H1 (cell line): Measurements from ENCODE around the gene SPTSSB. TPM values are rescaled to one million over a fixed set of nuclear protein-coding genes. Genes with fewer than 3 reads are reported as not detected.

Experiments used
- CTCF ChIA-PET: fragments of 300-600 bp; sonication (Branson Sonifier 250); formaldehyde crosslinking; loops from one replicate; lab custom pipeline; 2021; ENCODE audit not compliant: partially characterized antibody; lab: Charles Lee
- POLR2A ChIA-PET: fragments of 300-600 bp; sonication (Branson Sonifier 250); formaldehyde crosslinking; loops from one replicate; lab custom pipeline; 2021; ENCODE audit warnings: inconsistent platforms; ENCODE audit not compliant: partially characterized antibody; lab: Charles Lee
- DNase-seq, 2 experiments: peaks; one replicate each; pipeline versions ENCODE4 v3.0.0 to v3.0.0-alpha.2; 2010 to 2022; ENCODE audit warnings: low spot score in 2 of 2, low read depth in 1 of 2, mixed read lengths in 1 of 2
- FAIRE-seq: peaks from 2 replicates; lab custom pipeline; 2011; peaks lifted over from hg19 to GRCh38; lab: Jason Lieb, UNC
- H2AFZ ChIP-seq: 2 replicates; pipeline ENCODE4 v1.8.1; 2012; ENCODE audit warnings: low read length, inconsistent platforms
- H2AK5ac ChIP-seq: 2 replicates; pipeline ENCODE4 v1.6.1; 2013; ENCODE audit warnings: low read depth, low read length
- H2BK120ac ChIP-seq: replicated peaks from 2 replicates; pipeline ENCODE3; 2013; ENCODE audit warnings: low read depth, low read length, inconsistent platforms
- H2BK12ac ChIP-seq: 2 replicates; pipeline ENCODE4 v1.6.1; 2013; ENCODE audit warnings: low read depth, low read length
- H2BK15ac ChIP-seq: 2 replicates; pipeline ENCODE4 v1.6.1; 2013; ENCODE audit warnings: low read length
- H2BK20ac ChIP-seq: 2 replicates; pipeline ENCODE4 v1.6.1; 2013; ENCODE audit warnings: low read length
- H2BK5ac ChIP-seq: 2 replicates; pipeline ENCODE4 v1.6.1; 2013; ENCODE audit warnings: low read depth, low read length
- H3K14ac ChIP-seq: 2 replicates; pipeline ENCODE4 v1.6.1; 2013; ENCODE audit warnings: inconsistent platforms; ENCODE audit not compliant: insufficient read length
- H3K18ac ChIP-seq: 2 replicates; pipeline ENCODE4 v1.6.1; 2013; ENCODE audit warnings: low read length; ENCODE audit errors: extremely low read depth
- H3K23ac ChIP-seq: 2 replicates; pipeline ENCODE4 v1.6.1; 2013; ENCODE audit warnings: inconsistent platforms; ENCODE audit not compliant: insufficient read length
- H3K23me2 ChIP-seq: 2 replicates; pipeline ENCODE4 v1.6.1; 2013; ENCODE audit warnings: low read depth, low read length
- H3K27ac ChIP-seq: 2 replicates; pipeline ENCODE4 v1.6.1; 2011; ENCODE audit warnings: low read depth, low read length, inconsistent platforms
- H3K27me3 ChIP-seq, 4 experiments: replicated peaks in 1 of 4; 1 replicate in 1 of 4; 2 replicates in 3 of 4; pipeline versions ENCODE4 v1.6.1 to v1.8.1; 2011 to 2013; ENCODE audit warnings: low read length in 3 of 4, mild to moderate bottlenecking in 3 of 4, inconsistent platforms in 2 of 4, mixed read lengths in 2 of 4, moderate library complexity in 1 of 4; ENCODE audit not compliant: control insufficient read depth in 3 of 4, insufficient read depth in 3 of 4; ENCODE audit errors: extremely low read depth in 1 of 4
- H3K36me3 ChIP-seq, 4 experiments: 2 replicates each; pipeline versions ENCODE4 v1.6.1 to v1.8.1; 2011 to 2013; ENCODE audit warnings: mild to moderate bottlenecking in 4 of 4, low read length in 3 of 4, moderate library complexity in 2 of 4, control low read depth in 1 of 4, inconsistent platforms in 1 of 4; ENCODE audit not compliant: insufficient read depth in 4 of 4, control insufficient read depth in 2 of 4
- H3K4ac ChIP-seq: replicated peaks from 2 replicates; pipeline ENCODE3; 2013; ENCODE audit warnings: low read length, low read depth, mixed read lengths, inconsistent platforms; ENCODE audit not compliant: insufficient read length
- H3K4me1 ChIP-seq, 4 experiments: replicated peaks in 1 of 4; 1 replicate in 1 of 4; 2 replicates in 3 of 4; pipeline versions ENCODE4 v1.6.1 to v1.8.1; 2011 to 2013; ENCODE audit warnings: low read length in 3 of 4, inconsistent platforms in 2 of 4, mixed read lengths in 1 of 4; ENCODE audit not compliant: insufficient read depth in 4 of 4, control insufficient read depth in 3 of 4
- H3K4me2 ChIP-seq, 2 experiments: 2 replicates each; pipeline versions ENCODE4 v1.6.1 to v1.8.1; 2011 to 2013; ENCODE audit warnings: low read depth in 2 of 2, low read length in 2 of 2, control low read depth in 1 of 2, inconsistent platforms in 1 of 2, mild to moderate bottlenecking in 1 of 2; ENCODE audit not compliant: insufficient read depth in 1 of 2
- H3K4me3 ChIP-seq, 4 experiments: fragments of 200-600, 300-600 bp in 1 of 4; sonication (generic), shearing (Covaris generic), sonication (Bioruptor Twin) in 1 of 4; 2 replicates each; pipeline versions ENCODE4 v1.5.1 to v1.8.1; 2011 to 2016; ENCODE audit warnings: low read length in 4 of 4, low read depth in 3 of 4, control low read depth in 2 of 4, inconsistent platforms in 2 of 4, mild to moderate bottlenecking in 2 of 4, mixed read lengths in 1 of 4, moderate library complexity in 1 of 4; ENCODE audit not compliant: insufficient read depth in 2 of 4; ENCODE audit errors: extremely low read depth in 1 of 4
- H3K56ac ChIP-seq: replicated peaks from 2 replicates; pipeline ENCODE3; 2013; ENCODE audit warnings: low read depth, mild to moderate bottlenecking, mixed read lengths, low read length, inconsistent platforms; ENCODE audit not compliant: insufficient read length
- H3K79me1 ChIP-seq: 2 replicates; pipeline ENCODE4 v1.6.1; 2013; ENCODE audit warnings: low read depth, low read length, control low read depth
- H3K79me2 ChIP-seq, 2 experiments: 2 replicates each; pipeline versions ENCODE4 v1.6.1 to v1.8.1; 2012 to 2013; ENCODE audit warnings: low read length in 2 of 2, mild to moderate bottlenecking in 2 of 2, inconsistent platforms in 1 of 2; ENCODE audit not compliant: insufficient read depth in 2 of 2, control insufficient read depth in 1 of 2
- H3K9ac ChIP-seq, 4 experiments: replicated peaks in 1 of 4; 1 replicate in 1 of 4; 2 replicates in 3 of 4; pipeline versions ENCODE4 v1.6.1 to v1.8.1; 2011 to 2013; ENCODE audit warnings: low read depth in 3 of 4, low read length in 3 of 4, control low read depth in 2 of 4, mild to moderate bottlenecking in 2 of 4, moderate library complexity in 2 of 4, inconsistent platforms in 1 of 4; ENCODE audit errors: extremely low read depth in 1 of 4
- H3K9me3 ChIP-seq, 2 experiments: 2 replicates each; pipeline versions ENCODE4 v1.6.1 to v1.8.1; 2012 to 2013; ENCODE audit warnings: mild to moderate bottlenecking in 2 of 2, moderate library complexity in 2 of 2, control low read depth in 1 of 2, inconsistent platforms in 1 of 2, low read depth in 1 of 2, low read length in 1 of 2, mixed read lengths in 1 of 2; ENCODE audit not compliant: insufficient read depth in 2 of 2
- H4K20me1 ChIP-seq, 2 experiments: replicated peaks in 1 of 2; 2 replicates each; pipeline versions ENCODE3 to v1.8.1; 2011 to 2013; ENCODE audit warnings: inconsistent platforms in 2 of 2, low read length in 2 of 2, mild to moderate bottlenecking in 1 of 2; ENCODE audit not compliant: insufficient read depth in 2 of 2, control insufficient read depth in 1 of 2
- H4K5ac ChIP-seq: 2 replicates; pipeline ENCODE4 v1.6.1; 2013; ENCODE audit warnings: low read length, low read depth, mixed read lengths, inconsistent platforms; ENCODE audit not compliant: insufficient read length
- H4K8ac ChIP-seq: 2 replicates; pipeline ENCODE4 v1.8.0; 2013; ENCODE audit warnings: mild to moderate bottlenecking, moderate library complexity, low read length, inconsistent platforms; ENCODE audit not compliant: insufficient read depth; ENCODE audit errors: extremely low read depth
- H4K91ac ChIP-seq: replicated peaks from 2 replicates; pipeline ENCODE3; 2013; ENCODE audit warnings: low read length, mixed read lengths, inconsistent platforms; ENCODE audit not compliant: insufficient read length
- GABPA ChIP-seq: IDR thresholded peaks from 2 replicates; pipeline ENCODE4 v1.6.1; 2011; ENCODE audit warnings: mild to moderate bottlenecking, low read length, moderate library complexity, borderline replicate concordance; ENCODE audit not compliant: insufficient read depth
- RFX5 ChIP-seq: IDR thresholded peaks from 2 replicates; pipeline ENCODE4 v1.6.1; 2011; ENCODE audit warnings: low read depth, low read length, improper control_type of control experiment, borderline replicate concordance
- SIN3A ChIP-seq, 2 experiments: IDR thresholded peaks in 1 of 2; conservative IDR thresholded peaks in 1 of 2; 2 replicates each; pipeline ENCODE4 v1.6.1; 2011 to 2012; ENCODE audit warnings: low read length in 2 of 2, improper control_type of control experiment in 1 of 2, low read depth in 1 of 2, mild to moderate bottlenecking in 1 of 2
- SP1 ChIP-seq: IDR thresholded peaks from 2 replicates; pipeline ENCODE4 v1.6.1; 2011; ENCODE audit warnings: low read depth, low read length
- TAF1 ChIP-seq: IDR thresholded peaks from 2 replicates; pipeline ENCODE4 v1.6.1; 2011; ENCODE audit warnings: mild to moderate bottlenecking, low read depth, low read length
- TEAD4 ChIP-seq: IDR thresholded peaks from 2 replicates; pipeline ENCODE4 v1.6.1; 2012; ENCODE audit warnings: low read depth, low read length, inconsistent platforms, mixed read lengths
- WGBS, 2 experiments: shearing (Covaris generic) in 1 of 2; methylation state at CpG; one replicate each; pipeline versions ENCODE4 v1.1.6 to v1.1.7; 2013 to 2015; ENCODE audit warnings: low lambda C conversion rate in 2 of 2, mixed read lengths in 2 of 2, inconsistent platforms in 1 of 2, low coverage in 1 of 2, missing lambda C conversion rate in 1 of 2; ENCODE audit not compliant: insufficient replicate concordance in 2 of 2, insufficient coverage in 1 of 2, insufficient read length in 1 of 2; ENCODE audit errors: extremely low coverage in 1 of 2, missing lambda C conversion rate in 1 of 2; 5-methylcytosine and 5-hydroxymethylcytosine counted together
- polyA plus RNA-seq, 7 experiments: library from polyadenylated mRNA; depleted of rRNA in 3 of 7; stranded (reverse) in 5 of 7; unstranded in 2 of 7; fragments of >200 nt in 5 of 7; fragments of 200-250 nt in 2 of 7; gene quantifications; 1 replicate in 5 of 7; 2 replicates in 1 of 7; 4 replicates in 1 of 7; pipeline versions ENCODE4 v1.2.1 to v1.2.3, GENCODE V29; 2011 to 2013; ENCODE audit warnings: missing spikeins in 2 of 7, mixed read lengths in 2 of 7
- total RNA-seq: library from RNA; stranded (reverse); fragmentation: NEBNext Ultra II Directional; extraction: Animal tissue kit (Norgen Biotek cat#: 25700); gene quantifications from 2 replicates; pipeline ENCODE4 v1.2.1, GENCODE V29; 2021

The SPTSSB gene
- total and polyA plus RNA-seq, 2 of the 8 experiments (the other 6 are each of a cell fraction or from before 2014, with no cell fraction given) = 33.4 to 52.5 TPM

DNA sequence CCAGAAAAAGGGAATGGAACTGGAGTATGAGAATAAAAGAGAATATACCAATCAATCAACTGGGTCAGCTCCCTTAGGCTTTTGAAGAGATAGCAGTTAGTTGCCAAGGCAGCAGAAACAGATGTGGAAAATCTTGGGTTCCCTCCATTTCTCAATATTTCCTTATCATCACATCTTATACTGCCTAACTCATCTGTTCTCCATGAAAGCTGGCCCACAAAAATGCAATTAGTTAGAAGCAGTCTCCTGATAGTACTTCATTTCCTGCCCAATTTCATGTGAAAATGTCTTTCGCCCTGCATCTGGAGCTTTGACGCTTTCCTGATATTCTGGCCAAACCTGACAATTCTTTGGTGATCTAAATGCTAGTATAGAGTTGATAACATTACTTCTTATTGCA lies 30.1 kb upstream of the SPTSSB start:
- H4K8ac ChIP-seq = no peak overlapping the region
- no peak for FAIRE-seq
- WGBS, 2 experiments = 92% methylated on average over 2 of the region's 2 CpGs; no CpG with 5 or more reads in 1 of the 2 experiments

More for the DNA sequence above, 30.1 kb upstream of the SPTSSB start:
- Histone ChIP-seq H3K56ac (no peak overlapping the region), H2AFZ (no peak overlapping the region), H2AK5ac (no peak overlapping the region), H3K4me1 (no peaks in the 10 kb centered on the region), H3K9me3 (no peaks in the 10 kb centered on the region), H2BK12ac (no peak overlapping the region), H3K4ac (no peak overlapping the region), H3K36me3 (no peaks in the 10 kb centered on the region), H3K79me2 (no peaks in the 10 kb centered on the region), H4K20me1 (no peaks in the 10 kb centered on the region), H3K18ac (no peak overlapping the region), H3K23me2 (no peaks in the 10 kb centered on the region), H2BK15ac (no peak overlapping the region), H4K5ac (no peak overlapping the region), H3K23ac (no peak overlapping the region), H3K79me1 (no peaks in the 10 kb centered on the region), H2BK20ac (no peak overlapping the region), H3K9ac (no peak overlapping the region), H3K14ac (no peak overlapping the region), H3K4me2 (no peak overlapping the region), H4K91ac (no peak overlapping the region), H2BK120ac (no peak overlapping the region), H3K27me3 (no peaks in the 10 kb centered on the region), H2BK5ac (no peak overlapping the region), H3K27ac (no peak overlapping the region), H3K4me3 (no peak overlapping the region)
- TF ChIP-seq TAF1 (no peak), SIN3A (conservative IDR thresholded peaks at IDR 0.05 in 1 of 2, IDR thresholded peaks at IDR 0.05 in 1 of 2; ENCODE audit: low read depth in 1 of 2, low read length in 2 of 2) (no peak), GABPA (no peak), TEAD4 (no peak), SP1 (no peak), RFX5 (no peak)
- ChIA-PET POLR2A (interaction anchor here (1.6 kb wide), 1 partner anchor 30 kb away, joined by 3 read pairs; the partner anchor contains the start of gene SPTSSB), CTCF (interaction anchor here (0.7 to 4.3 kb wide), 4 partner anchors 28 to 126 kb away, joined by 3 to 25 read pairs (median 4); no protein-coding TSS in a partner anchor)
- DNase-seq = no peak
